NB4 (cell line): ENCODE measurements around the gene DNAJB14.

ENCODE experiments used
- DNase-seq: peaks from one replicate; pipeline ENCODE4 v3.0.0; 2010; ENCODE audit warnings: low read depth
- H3K4me3 ChIP-seq: one replicate; pipeline ENCODE4 v1.5.1; 2011; ENCODE audit warnings: mild to moderate bottlenecking, low read depth, low read length, moderate library complexity
- MYC ChIP-seq: IDR thresholded peaks from 2 replicates; pipeline ENCODE4 v1.6.1; 2011; ENCODE audit warnings: low read depth, low read length
- POLR2A ChIP-seq: IDR thresholded peaks from 2 replicates; pipeline ENCODE4 v1.6.1; 2011; ENCODE audit warnings: mild to moderate bottlenecking; ENCODE audit not compliant: insufficient read length; ENCODE audit errors: extremely low read depth
- TF ChIP-seq, protein P1 (sequence below): IDR thresholded peaks from 2 replicates; pipeline ENCODE4 v1.6.1; 2011; ENCODE audit warnings: low read depth, low read length
- TF ChIP-seq, protein P2 (sequence below): IDR thresholded peaks from one replicate; pipeline ENCODE4 v1.5.1; 2012; ENCODE audit warnings: low read depth, low read length

The DNAJB14 gene

DNA sequence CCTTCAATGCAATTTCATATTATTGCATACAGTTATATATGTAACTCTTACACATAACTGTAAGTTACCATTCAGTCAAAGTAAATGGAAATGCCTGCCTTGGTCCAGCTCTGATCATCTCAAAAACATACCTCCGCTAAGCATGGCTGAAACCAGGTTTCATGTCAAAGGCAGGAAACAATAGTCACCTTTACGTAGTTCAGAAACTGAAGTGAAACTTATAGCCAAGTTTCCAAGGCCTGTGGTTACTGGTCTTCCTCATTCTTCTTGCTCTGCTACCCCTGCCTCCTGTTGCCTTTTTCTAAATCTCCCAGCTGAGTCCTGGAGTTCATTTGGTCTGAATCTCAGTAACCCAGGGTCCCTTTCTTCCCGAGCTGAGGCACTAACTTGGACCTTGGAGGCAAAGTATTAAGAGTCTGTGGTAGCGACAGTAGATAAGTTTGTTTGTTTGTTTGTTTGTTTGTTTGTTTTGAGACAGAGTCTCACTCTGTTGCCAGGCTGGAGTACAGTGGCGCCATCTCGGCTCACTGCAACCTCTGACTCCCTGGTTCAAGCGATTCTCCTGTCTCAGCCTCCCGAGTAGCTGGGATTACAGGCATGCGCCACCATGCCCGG is 98.9 kb downstream of the DNAJB14 start:
- H3K4me3 ChIP-seq: no peak overlapping the region
- peak; percentile 34 for DNase-seq
- TF ChIP-seq, protein P1, sequence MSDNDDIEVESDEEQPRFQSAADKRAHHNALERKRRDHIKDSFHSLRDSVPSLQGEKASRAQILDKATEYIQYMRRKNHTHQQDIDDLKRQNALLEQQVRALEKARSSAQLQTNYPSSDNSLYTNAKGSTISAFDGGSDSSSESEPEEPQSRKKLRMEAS: no peak
- TF ChIP-seq, protein P2, sequence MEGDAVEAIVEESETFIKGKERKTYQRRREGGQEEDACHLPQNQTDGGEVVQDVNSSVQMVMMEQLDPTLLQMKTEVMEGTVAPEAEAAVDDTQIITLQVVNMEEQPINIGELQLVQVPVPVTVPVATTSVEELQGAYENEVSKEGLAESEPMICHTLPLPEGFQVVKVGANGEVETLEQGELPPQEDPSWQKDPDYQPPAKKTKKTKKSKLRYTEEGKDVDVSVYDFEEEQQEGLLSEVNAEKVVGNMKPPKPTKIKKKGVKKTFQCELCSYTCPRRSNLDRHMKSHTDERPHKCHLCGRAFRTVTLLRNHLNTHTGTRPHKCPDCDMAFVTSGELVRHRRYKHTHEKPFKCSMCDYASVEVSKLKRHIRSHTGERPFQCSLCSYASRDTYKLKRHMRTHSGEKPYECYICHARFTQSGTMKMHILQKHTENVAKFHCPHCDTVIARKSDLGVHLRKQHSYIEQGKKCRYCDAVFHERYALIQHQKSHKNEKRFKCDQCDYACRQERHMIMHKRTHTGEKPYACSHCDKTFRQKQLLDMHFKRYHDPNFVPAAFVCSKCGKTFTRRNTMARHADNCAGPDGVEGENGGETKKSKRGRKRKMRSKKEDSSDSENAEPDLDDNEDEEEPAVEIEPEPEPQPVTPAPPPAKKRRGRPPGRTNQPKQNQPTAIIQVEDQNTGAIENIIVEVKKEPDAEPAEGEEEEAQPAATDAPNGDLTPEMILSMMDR: no peak
- no peak for TF ChIP-seq POLR2A
- no peak for TF ChIP-seq MYC

DNA sequence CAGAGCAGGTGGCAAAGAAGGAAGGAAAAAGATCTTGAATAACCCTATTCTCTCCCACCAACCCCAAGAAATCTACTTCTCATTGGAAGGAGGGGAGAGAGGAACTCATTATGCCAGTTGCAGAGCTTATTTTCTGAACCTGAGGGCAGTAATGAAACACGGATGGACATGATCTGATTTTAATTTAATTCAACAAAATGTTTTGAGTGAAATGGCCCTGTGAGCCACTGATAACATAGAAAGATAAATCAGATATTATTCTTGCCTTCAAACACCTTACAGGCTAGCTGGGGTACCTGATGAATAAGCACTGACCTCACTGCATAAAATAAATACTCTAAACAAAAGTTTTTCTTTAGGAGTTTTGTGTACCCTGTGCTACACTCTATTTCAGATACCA is 99.5 kb downstream of the DNAJB14 start:
- H3K4me3 ChIP-seq: no peak overlapping the region
- no peak for DNase-seq
- TF ChIP-seq MYC (no peak), POLR2A (no peak)
- TF ChIP-seq, protein P1: no peak
- TF ChIP-seq, protein P2: no peak
